Type B pancreatic cell (in vitro differentiated cells): Measurements from ENCODE around the gene NXPH2. TPM values are rescaled to one million over a fixed set of nuclear protein-coding genes. Genes with fewer than 3 reads are reported as not detected.

Source experiments
- DNase-seq: peaks from one replicate; pipeline ENCODE4 v3.0.0; 2021; ENCODE audit warnings: mixed read lengths; ENCODE audit not compliant: unreplicated experiment; ENCODE audit errors: extremely low spot score
- H3K27ac Mint-ChIP-seq: 2 replicates; pipeline ENCODE4 v1.8.0; 2021; ENCODE audit warnings: mild to moderate bottlenecking, mixed read lengths
- H3K27me3 Mint-ChIP-seq: 2 replicates; pipeline ENCODE4 v1.8.0; 2021; ENCODE audit warnings: mixed read lengths
- H3K36me3 Mint-ChIP-seq: 2 replicates; pipeline ENCODE4 v1.8.0; 2021; ENCODE audit warnings: mixed read lengths
- H3K4me1 Mint-ChIP-seq: one replicate; pipeline ENCODE4 v1.8.0; 2021; ENCODE audit warnings: mixed read lengths; ENCODE audit not compliant: unreplicated experiment
- H3K4me3 Mint-ChIP-seq: 2 replicates; pipeline ENCODE4 v1.8.0; 2021; ENCODE audit warnings: mild to moderate bottlenecking, mixed read lengths
- H3K9me3 Mint-ChIP-seq: 2 replicates; pipeline ENCODE4 v1.8.0; 2021; ENCODE audit warnings: mixed read lengths
- CTCF ChIP-seq: fragments of 200-600 bp; sonication (generic); conservative IDR thresholded peaks from 2 replicates; pipeline ENCODE4 v1.5.0; 2021; ENCODE audit warnings: antibody characterized with exemption, mild to moderate bottlenecking
- total RNA-seq: library from RNA; stranded (reverse); gene quantifications from 2 replicates; pipeline ENCODE4 v1.2.1, GENCODE V29; 2021; ENCODE audit warnings: low replicate concordance

NXPH2 gene
- total RNA-seq, 1 donor from 2014 or later = 5.0 TPM

DNA sequence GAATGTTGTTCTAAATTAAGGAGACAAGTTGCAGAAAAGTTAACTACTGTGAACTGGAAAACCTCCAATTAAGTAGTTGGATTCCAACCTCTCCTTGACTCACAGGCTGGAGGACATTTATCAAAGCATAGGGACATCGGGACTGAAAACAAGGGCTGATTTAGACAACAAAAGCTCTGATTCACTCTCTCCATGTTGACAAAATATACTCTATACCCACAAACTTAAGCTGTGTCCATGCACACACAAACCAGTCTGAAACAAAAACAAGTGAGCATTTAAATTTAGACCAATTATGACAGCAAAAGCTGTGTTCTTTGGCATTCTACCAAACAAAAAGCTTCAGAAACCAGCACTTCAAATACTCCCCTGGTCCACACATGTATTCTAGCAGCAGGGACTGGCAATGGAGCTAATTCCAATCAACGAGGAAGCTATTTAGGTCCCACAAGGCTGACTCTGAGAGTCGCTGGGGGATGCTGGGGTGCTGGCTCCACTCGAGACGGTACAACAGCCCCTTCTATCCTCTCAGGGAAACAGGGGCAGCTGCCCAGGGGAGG lies 71.4 kb downstream of the NXPH2 start:
- Mint-ChIP-seq H3K27ac (no peak overlapping the region), H3K4me3 (no peak overlapping the region), H3K4me1 (peaks cover 12% of the 10 kb centered on the region), H3K36me3 (no peaks in the 10 kb centered on the region), H3K27me3 (no peaks in the 10 kb centered on the region), H3K9me3 (no peaks in the 10 kb centered on the region)
- no peak for TF ChIP-seq CTCF
- no peak for DNase-seq

- Mint-ChIP-seq H3K27ac (no peak overlapping the region), H3K4me1 (peaks cover 12% of the 10 kb centered on the region), H3K36me3 (no peaks in the 10 kb centered on the region), H3K27me3 (no peaks in the 10 kb centered on the region), H3K4me3 (no peak overlapping the region), H3K9me3 (no peaks in the 10 kb centered on the region)
- TF ChIP-seq CTCF = no peak
- no peak for DNase-seq
These were observed 72.7 kb downstream of the NXPH2 start for GRCh38 chr2:138707392-138708074.

DNA sequence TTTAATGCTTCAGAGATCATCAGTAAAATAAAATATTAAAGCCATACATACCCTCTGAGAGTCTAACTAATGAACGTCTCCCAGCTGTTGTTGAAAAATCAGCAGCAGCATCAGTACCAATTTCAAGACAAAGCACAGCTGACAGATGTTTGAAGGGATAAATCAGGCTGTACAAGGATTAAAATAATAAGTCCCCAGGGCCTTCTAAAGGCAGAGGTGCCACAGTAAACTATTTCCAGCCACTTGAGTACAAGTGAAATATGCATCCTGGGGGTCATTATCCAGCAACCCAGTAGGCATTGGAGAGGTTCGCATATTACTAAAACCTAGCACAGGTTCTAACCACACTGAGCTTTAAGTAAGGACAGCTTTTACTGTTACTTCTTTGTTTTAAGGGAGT lies 76.9 kb downstream of the NXPH2 start:
- H3K27me3 Mint-ChIP-seq = no peaks in the 10 kb centered on the region
- no peaks in the 10 kb centered on the region for H3K4me1 Mint-ChIP-seq
- no peak for TF ChIP-seq CTCF
- no peaks in the 10 kb centered on the region for H3K9me3 Mint-ChIP-seq
- no peak overlapping the region for H3K27ac Mint-ChIP-seq
- no peak for DNase-seq
- no peak overlapping the region for H3K4me3 Mint-ChIP-seq
- H3K36me3 Mint-ChIP-seq = no peaks in the 10 kb centered on the region

DNA sequence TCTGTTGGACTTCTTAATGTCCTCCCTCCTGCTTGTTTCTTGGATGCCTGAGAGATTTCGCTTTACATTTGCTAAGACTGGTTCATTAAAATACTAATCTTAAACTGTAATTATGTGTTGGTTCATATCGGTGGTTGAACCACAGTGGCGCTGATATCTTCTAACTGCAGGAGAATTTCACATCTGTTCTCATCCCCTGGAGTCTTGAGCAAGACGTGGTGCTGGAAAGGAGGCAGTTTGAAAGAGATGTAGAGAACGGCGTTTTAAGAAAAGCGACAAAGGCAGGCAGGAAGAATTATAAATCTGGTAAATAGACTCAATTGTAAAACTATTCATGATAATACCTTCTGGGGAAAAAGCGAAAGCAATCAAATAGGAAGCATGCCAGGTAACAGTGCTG lies 79.5 kb downstream of the NXPH2 start:
- no peaks in the 10 kb centered on the region for H3K27me3 Mint-ChIP-seq
- DNase-seq = no peak
- no peak overlapping the region for H3K4me3 Mint-ChIP-seq
- H3K27ac Mint-ChIP-seq = no peak overlapping the region
- H3K36me3 Mint-ChIP-seq = no peaks in the 10 kb centered on the region
- no peak for TF ChIP-seq CTCF
- H3K4me1 Mint-ChIP-seq = no peaks in the 10 kb centered on the region
- no peaks in the 10 kb centered on the region for H3K9me3 Mint-ChIP-seq

- Mint-ChIP-seq H3K4me3 (no peak overlapping the region), H3K9me3 (no peaks in the 10 kb centered on the region), H3K36me3 (no peaks in the 10 kb centered on the region), H3K27ac (no peak overlapping the region), H3K4me1 (no peaks in the 10 kb centered on the region), H3K27me3 (no peaks in the 10 kb centered on the region)
- TF ChIP-seq CTCF = no peak
- DNase-seq = no peak
These were observed 80.8 kb downstream of the NXPH2 start for GRCh38 chr2:138699421-138699820.
